MCF 10A (cell line): ENCODE data around the gene ZBED1. TPM values are rescaled to one million over a fixed set of nuclear protein-coding genes. Genes with fewer than 3 reads are reported as not detected.

ENCODE experiments used
- BruUV-seq: library from RNA; stranded (reverse); fragments of 400-500 nt; replicated peaks from 2 replicates; lab custom pipeline; 2021; lab: Mats Ljungman, UMichigan
- CTCF ChIA-PET: fragments of 300-600 bp; sonication (Branson Sonifier 250); formaldehyde crosslinking; extraction: SDS; loops from one replicate; lab custom pipeline; 2021; ENCODE audit warnings: antibody characterized with exemption, inconsistent platforms; lab: Yijun Ruan, JAX
- POLR2A ChIA-PET: fragments of 300-600, 350-650 bp; sonication (Branson Sonifier 250); formaldehyde crosslinking; extraction: SDS; loops from one replicate; lab custom pipeline; 2020; ENCODE audit warnings: antibody characterized with exemption, inconsistent platforms; lab: Yijun Ruan, JAX
- DNase-seq: peaks from one replicate; pipeline ENCODE4 v3.0.0-alpha.2; 2018; ENCODE audit not compliant: unreplicated experiment
- H3K27ac Mint-ChIP-seq: one replicate; pipeline ENCODE4 v1.8.0; 2022; ENCODE audit warnings: mild to moderate bottlenecking, low read depth, mixed read lengths; ENCODE audit not compliant: unreplicated experiment
- H3K27me3 Mint-ChIP-seq: one replicate; pipeline ENCODE4 v1.8.0; 2022; ENCODE audit warnings: mixed read lengths; ENCODE audit not compliant: insufficient read depth, unreplicated experiment
- H3K36me3 Mint-ChIP-seq: one replicate; pipeline ENCODE4 v1.8.0; 2022; ENCODE audit warnings: mild to moderate bottlenecking, moderate library complexity, mixed read lengths; ENCODE audit not compliant: insufficient read depth, unreplicated experiment
- H3K4me1 Mint-ChIP-seq: one replicate; pipeline ENCODE4 v1.8.0; 2022; ENCODE audit warnings: mixed read lengths; ENCODE audit not compliant: insufficient read depth, unreplicated experiment
- H3K4me3 Mint-ChIP-seq: one replicate; pipeline ENCODE4 v1.8.0; 2022; ENCODE audit warnings: mild to moderate bottlenecking, moderate library complexity, mixed read lengths; ENCODE audit not compliant: unreplicated experiment
- H3K9me3 Mint-ChIP-seq: one replicate; pipeline ENCODE4 v1.8.0; 2022; ENCODE audit warnings: mixed read lengths; ENCODE audit not compliant: unreplicated experiment
- intact Hi-C: fragments of 100-400 bp; cut with micrococcal nuclease; formaldehyde crosslinking; loops from 2 replicates; pipeline ENCODE4 v1.14.1; 2022
- total RNA-seq: library from RNA; stranded (reverse); gene quantifications from 2 replicates; pipeline ENCODE4 v1.2.3, GENCODE V29; 2022
- TF ChIP-seq, protein P1 (sequence below): fragments of 200-600 bp; IDR thresholded peaks from one replicate; pipeline ENCODE4 v1.8.0; 2022; ENCODE audit warnings: antibody characterized with exemption, mild to moderate bottlenecking; ENCODE audit not compliant: unreplicated experiment

The ZBED1 gene
- total RNA-seq, 1 experiment from 2014 or later = 19.6 TPM

- TF ChIP-seq, protein P1, sequence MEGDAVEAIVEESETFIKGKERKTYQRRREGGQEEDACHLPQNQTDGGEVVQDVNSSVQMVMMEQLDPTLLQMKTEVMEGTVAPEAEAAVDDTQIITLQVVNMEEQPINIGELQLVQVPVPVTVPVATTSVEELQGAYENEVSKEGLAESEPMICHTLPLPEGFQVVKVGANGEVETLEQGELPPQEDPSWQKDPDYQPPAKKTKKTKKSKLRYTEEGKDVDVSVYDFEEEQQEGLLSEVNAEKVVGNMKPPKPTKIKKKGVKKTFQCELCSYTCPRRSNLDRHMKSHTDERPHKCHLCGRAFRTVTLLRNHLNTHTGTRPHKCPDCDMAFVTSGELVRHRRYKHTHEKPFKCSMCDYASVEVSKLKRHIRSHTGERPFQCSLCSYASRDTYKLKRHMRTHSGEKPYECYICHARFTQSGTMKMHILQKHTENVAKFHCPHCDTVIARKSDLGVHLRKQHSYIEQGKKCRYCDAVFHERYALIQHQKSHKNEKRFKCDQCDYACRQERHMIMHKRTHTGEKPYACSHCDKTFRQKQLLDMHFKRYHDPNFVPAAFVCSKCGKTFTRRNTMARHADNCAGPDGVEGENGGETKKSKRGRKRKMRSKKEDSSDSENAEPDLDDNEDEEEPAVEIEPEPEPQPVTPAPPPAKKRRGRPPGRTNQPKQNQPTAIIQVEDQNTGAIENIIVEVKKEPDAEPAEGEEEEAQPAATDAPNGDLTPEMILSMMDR = no peak
- H3K9me3 Mint-ChIP-seq = no peaks in the 10 kb centered on the region
- no TSS peak for BruUV-seq
- no peaks in the 10 kb centered on the region for H3K36me3 Mint-ChIP-seq
- no peak overlapping the region for H3K4me3 Mint-ChIP-seq
- CTCF ChIA-PET = no interaction called here
- H3K4me1 Mint-ChIP-seq = no peaks in the 10 kb centered on the region
- no peak overlapping the region for H3K27ac Mint-ChIP-seq
- DNase-seq = no peak
- POLR2A ChIA-PET = no interaction called here
- H3K27me3 Mint-ChIP-seq = no peaks in the 10 kb centered on the region
- intact Hi-C loops = no loop called here
Measured at GRCh38 chrX:2449135-2449886, 51.5 kb downstream of the ZBED1 start.

DNA sequence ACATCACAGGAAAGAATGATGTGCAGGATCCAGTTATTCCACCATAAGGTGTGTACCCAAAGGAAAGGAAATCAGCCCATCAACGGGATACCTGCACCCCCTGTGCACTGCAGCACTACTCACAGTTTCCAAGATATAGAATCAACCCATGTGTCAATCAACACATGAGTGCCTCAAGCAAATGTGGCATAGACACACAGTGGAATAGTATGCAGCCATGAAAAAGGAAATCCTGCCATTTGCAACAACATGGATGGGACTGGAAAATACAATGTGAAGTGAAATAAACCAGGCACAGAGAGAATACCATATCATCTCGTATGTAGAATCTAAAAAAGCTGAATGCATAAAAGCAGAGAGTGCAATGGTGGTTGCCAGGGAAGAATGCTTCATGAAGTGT, 53.3 kb downstream of the ZBED1 start:
- no peak for DNase-seq
- Mint-ChIP-seq H3K4me1 (no peaks in the 10 kb centered on the region), H3K36me3 (no peaks in the 10 kb centered on the region), H3K27me3 (no peaks in the 10 kb centered on the region), H3K4me3 (no peak overlapping the region), H3K9me3 (no peaks in the 10 kb centered on the region), H3K27ac (no peak overlapping the region)
- ChIA-PET CTCF (no interaction called here), POLR2A (no interaction called here)
- intact Hi-C loops = no loop called here
- TF ChIP-seq, protein P1 = no peak
- no TSS peak for BruUV-seq

DNA sequence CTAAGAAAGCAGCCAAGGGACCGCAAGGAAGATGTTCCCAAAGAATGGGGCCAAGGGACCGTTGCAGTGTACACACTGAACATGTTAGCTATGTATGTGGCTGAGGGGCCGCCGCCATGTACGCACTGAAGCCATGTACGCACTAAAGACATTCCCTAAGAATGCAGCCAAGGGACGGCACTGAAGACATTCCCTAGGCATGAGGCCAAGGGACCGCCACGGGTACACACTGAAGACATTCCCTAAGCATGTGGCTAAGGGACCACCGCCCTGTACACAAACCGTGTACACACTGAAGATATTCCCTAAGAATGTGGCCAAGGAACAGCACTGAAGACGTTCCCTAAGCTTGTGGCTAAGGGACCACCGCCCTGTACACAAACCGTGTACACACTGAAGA, 54.0 kb downstream of the ZBED1 start:
- DNase-seq = no peak
- POLR2A ChIA-PET = no interaction called here
- Mint-ChIP-seq H3K36me3 (no peaks in the 10 kb centered on the region), H3K9me3 (no peaks in the 10 kb centered on the region), H3K27me3 (no peaks in the 10 kb centered on the region), H3K4me1 (no peaks in the 10 kb centered on the region), H3K27ac (no peak overlapping the region), H3K4me3 (no peak overlapping the region)
- TF ChIP-seq, protein P1 = no peak
- CTCF ChIA-PET = no interaction called here
- intact Hi-C loops = no loop called here
- BruUV-seq = no TSS peak

DNA sequence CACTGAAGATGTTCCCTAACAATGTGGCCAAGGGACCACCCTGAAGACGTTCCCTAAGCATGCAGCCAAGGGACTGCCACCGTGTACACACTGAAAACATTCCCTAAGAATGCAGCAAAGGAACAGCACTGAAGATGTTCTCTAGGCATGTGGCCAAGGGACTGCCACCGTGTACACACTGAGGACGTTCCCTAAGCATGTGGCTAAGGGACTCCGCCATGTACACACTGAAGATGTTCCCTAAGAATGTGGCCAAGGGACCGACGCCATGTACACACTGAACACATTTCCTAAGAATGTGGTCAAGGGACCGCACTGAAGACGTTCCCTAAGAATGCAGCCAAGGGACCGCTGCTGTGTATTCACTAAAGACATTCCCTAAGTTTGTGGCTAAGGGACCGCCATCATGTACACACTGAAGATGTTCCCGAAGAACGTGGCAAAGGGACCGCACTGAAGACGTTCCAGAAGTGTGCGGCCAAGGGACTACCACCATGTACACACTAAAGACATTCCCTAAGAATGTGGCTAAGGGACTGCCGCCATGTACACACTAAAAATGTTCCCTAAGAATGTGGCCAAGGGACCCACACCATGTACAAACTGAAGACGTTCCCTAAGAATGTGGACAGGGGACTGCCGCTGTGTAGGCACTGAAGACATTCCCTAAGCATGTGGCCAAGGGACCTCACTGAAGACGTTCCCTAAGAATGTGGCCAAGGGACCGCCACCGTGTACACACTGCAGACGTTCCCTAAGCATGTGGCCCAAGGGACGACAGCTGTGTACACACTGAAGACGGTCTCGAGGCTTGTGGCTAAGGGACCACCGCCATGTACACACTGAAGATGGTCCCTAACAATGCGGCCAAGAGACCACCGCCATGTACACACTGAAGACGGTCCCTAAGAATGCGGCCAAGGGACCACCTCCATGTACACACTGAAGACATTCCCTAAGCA, 54.8 kb downstream of the ZBED1 start:
- intact Hi-C loops = no loop called here
- TF ChIP-seq, protein P1 = no peak
- no peaks in the 10 kb centered on the region for H3K4me1 Mint-ChIP-seq
- H3K27me3 Mint-ChIP-seq = no peaks in the 10 kb centered on the region
- no peak overlapping the region for H3K4me3 Mint-ChIP-seq
- no peaks in the 10 kb centered on the region for H3K36me3 Mint-ChIP-seq
- no TSS peak for BruUV-seq
- ChIA-PET POLR2A (no interaction called here), CTCF (no interaction called here)
- no peak overlapping the region for H3K27ac Mint-ChIP-seq
- no peaks in the 10 kb centered on the region for H3K9me3 Mint-ChIP-seq
- DNase-seq = no peak
